HG03432 (cell line): Measurements from ENCODE around the gene TRPV4.

Experiments used
- ATAC-seq: cut with Tn5 transposase; IDR thresholded peaks from one replicate; pipeline ENCODE4 v1.9.1; 2021; ENCODE audit warnings: mild to moderate bottlenecking, moderate library complexity; ENCODE audit not compliant: unreplicated experiment

Gene TRPV4

DNA sequence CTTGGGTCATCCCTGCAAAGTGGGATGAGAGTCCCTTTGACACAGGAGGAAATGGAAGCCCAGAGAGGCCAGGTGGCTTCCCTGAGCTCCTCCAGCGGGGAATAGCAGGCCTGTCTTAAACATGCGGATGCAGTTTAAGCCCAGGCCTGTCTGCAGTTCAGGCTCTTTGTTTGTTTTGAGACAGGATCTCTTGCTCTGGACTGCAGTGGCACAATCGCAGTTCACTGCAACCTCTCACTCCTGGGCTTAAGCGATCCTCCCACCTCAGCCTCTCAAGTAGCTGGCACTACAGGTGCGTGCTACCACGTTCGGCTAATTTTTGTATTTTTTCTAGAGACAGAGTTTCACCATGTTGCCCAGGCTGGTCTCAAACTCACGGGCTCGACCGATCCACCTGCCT, 3.5 kb downstream of the TRPV4 start:
- ATAC-seq, result no peak

- ATAC-seq, result no peak
These were observed 4.3 kb downstream of the TRPV4 start for GRCh38 chr12:109828754-109829511.

DNA sequence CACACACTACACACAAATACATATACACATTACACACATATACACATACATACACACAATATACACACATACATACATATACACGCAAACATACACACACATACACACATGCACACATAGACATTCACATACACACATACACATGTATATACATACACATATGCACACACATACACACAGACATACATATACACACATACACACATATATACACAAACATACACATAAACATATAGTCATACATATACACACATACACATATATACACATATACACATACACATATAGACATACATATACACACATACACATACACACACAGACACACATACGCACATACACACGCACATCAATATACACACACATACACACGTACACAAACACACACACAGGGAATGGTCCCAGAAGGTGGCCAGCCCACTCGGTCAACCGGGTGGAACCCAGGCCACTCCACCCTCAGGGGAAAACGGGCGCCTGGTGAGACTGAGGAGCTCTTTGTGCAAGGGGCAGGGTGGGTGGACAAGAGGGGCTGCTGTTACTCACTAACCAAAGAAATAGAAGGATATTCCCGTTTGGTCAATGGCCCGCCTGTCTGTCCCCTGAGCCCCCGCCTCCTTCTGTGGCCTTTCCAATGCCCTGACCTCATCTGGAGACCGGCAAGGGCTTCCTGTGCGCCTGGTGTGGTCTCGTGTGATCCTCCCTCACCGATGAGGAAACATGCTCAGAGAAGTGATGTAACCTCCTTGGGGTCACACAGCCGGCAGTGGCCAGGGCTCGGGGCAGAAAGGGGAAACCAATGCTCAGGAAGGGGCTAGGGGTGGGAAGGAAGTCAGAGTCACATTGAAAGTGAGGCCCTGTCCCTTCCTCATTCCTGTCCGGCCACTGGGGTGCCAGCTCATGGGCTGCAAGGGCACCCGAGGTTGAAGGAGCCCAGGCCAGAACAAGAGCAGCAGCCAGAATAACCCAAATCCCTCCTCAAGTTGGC, 5.3 kb downstream of the TRPV4 start:
- no peak for ATAC-seq

DNA sequence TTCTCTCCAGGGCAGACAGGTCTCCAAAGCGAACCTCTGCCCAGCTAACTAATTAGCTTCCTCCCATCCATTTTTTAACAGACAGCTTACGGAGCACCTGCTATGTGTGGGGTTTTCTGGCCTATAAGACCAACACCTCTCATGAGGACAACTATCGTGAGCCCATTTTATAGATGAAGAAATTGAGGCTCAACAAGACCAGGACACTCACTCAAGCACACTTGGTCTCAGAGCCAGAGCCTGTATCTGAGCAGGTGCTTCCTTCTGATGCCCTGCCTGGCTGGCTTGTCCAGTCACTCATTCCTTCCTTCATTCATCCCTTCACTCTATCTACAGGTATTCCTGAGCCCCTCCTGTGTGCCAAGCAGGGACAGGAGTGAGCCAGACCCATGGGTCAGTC, 6.1 kb downstream of the TRPV4 start:
- ATAC-seq, result no peak

- no peak for ATAC-seq
These were observed 8.5 kb downstream of the TRPV4 start for GRCh38 chr12:109824731-109825130.

DNA sequence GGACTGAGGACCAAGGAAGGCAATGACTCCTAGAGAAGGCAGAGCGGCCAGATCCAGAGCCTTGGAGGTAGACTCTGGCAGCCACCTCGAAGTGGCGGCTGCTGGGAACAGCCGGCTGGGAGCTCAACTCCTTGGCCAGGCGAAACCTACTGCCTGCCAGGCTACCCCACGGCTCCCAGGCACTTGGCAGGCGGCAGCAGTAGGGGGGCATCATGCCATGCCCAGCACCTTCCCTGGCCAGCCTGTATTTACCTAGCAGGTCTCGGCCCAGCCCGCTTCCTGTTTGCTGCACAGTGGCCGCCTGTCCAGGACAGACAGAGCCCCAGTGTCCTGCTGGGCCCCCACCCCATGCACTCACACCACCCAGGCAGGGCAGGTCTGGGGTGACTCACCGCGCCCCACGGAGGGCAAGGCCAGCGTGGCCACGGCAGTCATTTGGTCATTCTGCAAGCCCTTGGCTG, 10.2 kb downstream of the TRPV4 start:
- no peak for ATAC-seq

- ATAC-seq, result no peak
These were observed 10.8 kb downstream of the TRPV4 start for GRCh38 chr12:109822416-109822815.

DNA sequence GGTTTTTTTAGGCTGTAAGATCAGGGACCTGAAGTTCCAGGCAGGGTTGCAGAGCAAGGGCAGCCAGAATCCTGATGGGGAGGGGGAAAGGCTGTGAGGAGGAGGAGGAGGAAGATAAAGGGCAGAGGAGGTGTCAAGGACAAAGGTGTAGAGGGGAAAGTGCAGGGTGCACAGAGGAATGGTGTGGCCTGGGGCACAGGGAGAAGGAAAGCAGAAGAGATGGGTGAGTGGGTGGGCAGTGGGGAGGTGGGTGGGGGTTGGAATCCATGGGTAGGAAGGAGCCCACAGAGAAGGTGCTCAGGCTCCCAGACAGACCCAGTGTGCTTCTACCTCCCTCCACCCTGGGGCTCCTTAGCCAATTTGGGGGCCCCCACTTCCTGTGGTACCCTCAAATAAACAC, 11.2 kb downstream of the TRPV4 start:
- no peak for ATAC-seq

- ATAC-seq, result no peak
These were observed 12.3 kb downstream of the TRPV4 start for GRCh38 chr12:109820816-109821381.

DNA sequence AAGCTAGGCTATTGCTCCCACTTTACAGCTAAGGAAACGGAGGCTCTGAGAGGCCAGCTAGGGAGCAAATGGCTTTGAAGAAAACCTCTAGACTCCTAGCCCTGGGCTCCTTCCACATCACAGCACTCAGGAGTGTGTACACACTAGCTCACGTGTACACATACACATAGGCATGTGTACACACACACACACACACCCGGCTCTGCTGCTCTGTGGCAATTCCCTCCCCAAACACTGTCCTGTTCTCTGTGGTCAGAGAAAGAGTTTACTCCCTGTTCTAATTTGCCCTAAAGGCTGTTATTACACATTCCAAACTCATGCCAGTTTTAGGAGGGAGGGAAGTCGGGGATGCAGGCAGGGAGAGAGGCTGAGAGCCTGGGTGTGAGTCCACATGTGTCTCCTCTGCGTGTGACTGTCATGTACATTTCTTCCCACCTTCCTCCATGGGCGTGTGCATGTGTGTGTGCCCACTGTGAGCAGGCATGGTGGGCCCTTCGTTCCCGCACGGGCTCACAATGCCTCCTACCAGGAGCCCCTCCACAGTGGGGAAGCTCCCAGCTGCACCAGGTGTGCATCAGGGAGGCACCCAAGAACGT, 14.2 kb downstream of the TRPV4 start:
- ATAC-seq, result no peak

DNA sequence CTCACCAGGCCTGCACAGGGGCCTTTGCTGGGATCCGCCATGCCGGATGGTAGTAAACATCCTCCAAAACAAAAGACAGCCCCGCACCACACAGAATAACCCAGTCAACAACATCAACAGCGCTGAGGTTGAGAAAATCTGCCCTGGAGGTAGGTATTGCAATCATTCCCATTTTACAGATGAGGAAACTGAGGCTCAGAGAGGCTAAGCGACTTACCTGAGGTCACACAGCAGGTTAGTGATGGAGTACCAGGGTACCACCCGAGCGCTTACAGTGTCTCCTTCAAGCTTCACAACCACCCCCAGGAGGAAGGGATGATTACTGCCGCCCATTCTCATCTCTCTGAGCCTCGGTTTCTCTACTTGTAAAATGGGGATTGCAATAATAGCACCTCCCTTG, 14.9 kb downstream of the TRPV4 start:
- ATAC-seq, result no peak

GRCh38 chr12:109817627-109818231, 15.5 kb downstream of the TRPV4 start:
- no peak for ATAC-seq

GRCh38 chr12:109816870-109817269, 16.3 kb downstream of the TRPV4 start:
- ATAC-seq, result no peak

GRCh38 chr12:109815757-109816617, 17.2 kb downstream of the TRPV4 start:
- no peak for ATAC-seq

- no peak for ATAC-seq
These were observed 18.0 kb downstream of the TRPV4 start for GRCh38 chr12:109815225-109815624.

DNA sequence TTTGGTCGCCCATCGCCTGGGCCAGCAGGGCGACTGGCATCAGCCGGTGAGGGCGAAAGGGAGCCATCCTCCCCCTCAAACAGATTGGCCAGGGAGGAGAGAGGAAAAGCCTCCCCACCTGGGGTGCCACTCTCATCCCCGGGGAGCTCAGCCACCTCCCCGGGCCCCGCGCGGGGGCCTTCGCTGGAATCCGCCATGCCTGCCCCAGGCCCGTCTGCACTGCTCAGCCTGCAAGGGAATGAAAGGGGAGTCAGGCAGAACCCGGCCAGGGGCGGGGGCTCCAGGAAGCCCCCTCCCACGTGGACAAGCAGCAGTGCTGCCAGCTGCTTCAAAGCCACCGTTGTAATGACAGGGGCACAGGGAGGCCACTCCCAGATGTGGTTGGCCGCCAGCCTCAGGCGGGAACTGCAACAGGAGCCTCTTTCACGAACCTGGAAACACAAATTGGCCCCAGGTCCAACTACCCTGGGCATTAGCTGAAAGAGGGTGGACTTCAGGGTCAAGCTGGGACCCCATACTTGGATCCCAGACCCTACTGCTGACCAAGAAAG, 18.5 kb downstream of the TRPV4 start:
- ATAC-seq, result no peak

- no peak for ATAC-seq
These were observed 19.3 kb downstream of the TRPV4 start for GRCh38 chr12:109813810-109814416.

DNA sequence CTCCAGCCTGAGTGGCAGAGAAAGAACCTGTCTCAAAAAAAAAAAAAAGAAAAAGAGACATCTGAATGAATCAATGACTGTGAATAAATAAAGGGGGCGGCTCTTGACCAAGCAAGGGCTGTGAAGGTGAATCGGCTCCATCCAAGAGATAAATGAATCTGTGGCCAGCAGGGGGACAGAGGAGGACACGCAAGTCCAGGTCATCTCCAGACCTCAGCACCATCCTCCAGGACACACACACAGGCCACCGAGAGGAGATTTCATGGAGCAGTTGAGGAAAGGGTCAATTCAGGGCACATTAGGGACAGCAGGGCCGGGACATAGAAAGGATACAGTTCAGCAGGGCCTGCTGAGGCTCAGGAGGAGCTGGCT, 21.6 kb downstream of the TRPV4 start:
- ATAC-seq, result no peak

DNA sequence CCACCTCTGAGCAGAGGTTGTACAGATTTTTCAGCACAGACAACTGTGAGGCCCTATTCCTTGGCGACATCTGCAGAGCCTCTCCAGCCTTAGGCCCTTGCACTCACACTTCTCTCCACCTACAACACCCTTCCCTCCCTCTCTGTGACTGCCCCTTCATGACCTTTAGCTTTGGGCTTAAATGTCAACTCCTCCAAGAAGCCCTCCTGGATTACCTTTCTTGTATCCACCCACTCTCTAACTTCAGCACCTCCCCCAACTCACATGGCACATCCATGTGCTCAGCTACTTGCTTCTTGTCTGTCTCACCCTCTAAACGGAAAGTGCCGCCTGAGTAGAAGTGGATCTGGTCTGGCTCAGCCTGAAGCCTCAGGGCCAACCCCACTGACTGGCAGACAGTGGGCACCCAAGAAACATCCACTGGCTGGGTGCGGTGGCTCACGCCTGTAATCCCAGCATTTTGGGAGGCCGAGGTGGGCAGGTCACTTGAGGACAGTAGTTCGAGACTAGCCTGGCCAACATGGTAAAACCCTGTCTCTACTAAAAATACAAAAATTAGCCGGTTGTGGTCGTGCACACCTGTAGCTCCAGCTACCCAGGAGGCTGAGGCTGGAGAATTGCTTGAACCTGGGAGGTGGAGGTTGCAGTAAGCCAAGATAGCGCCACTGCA, 22.1 kb downstream of the TRPV4 start:
- no peak for ATAC-seq
